Trophoblast cell (in vitro differentiated cells and primary cell): Measurements from ENCODE around the gene HSPA2.

Source experiments
- DNase-seq, 2 donors: peaks; one replicate each; pipeline ENCODE4 v3.0.0-alpha.2; 2016
- H2AFZ ChIP-seq: 2 replicates; pipeline ENCODE4 v1.6.1; 2013; ENCODE audit warnings: low read length, moderate library complexity, mild to moderate bottlenecking; ENCODE audit not compliant: insufficient read depth, poor library complexity
- H2AK5ac ChIP-seq: 2 replicates; pipeline ENCODE4 v1.6.1; 2013; ENCODE audit warnings: mild to moderate bottlenecking, low read length
- H2BK120ac ChIP-seq: 2 replicates; pipeline ENCODE4 v1.6.1; 2013; ENCODE audit warnings: low read length, mild to moderate bottlenecking, moderate library complexity; ENCODE audit not compliant: insufficient read depth, poor library complexity
- H2BK12ac ChIP-seq: 2 replicates; pipeline ENCODE4 v1.6.1; 2013; ENCODE audit warnings: mild to moderate bottlenecking, low read length, moderate library complexity
- H2BK5ac ChIP-seq: 2 replicates; pipeline ENCODE4 v1.6.1; 2013; ENCODE audit warnings: low read length, low read depth, moderate library complexity, mild to moderate bottlenecking; ENCODE audit not compliant: poor library complexity
- H3K14ac ChIP-seq: 2 replicates; pipeline ENCODE4 v1.6.1; 2013; ENCODE audit warnings: mild to moderate bottlenecking, low read length
- H3K18ac ChIP-seq: 2 replicates; pipeline ENCODE4 v1.6.1; 2013; ENCODE audit warnings: mild to moderate bottlenecking, low read length
- H3K23ac ChIP-seq: 2 replicates; pipeline ENCODE4 v1.6.1; 2013; ENCODE audit warnings: low read length
- H3K27ac ChIP-seq: 2 replicates; pipeline ENCODE4 v1.5.1; 2013; ENCODE audit warnings: low read depth, mild to moderate bottlenecking, inconsistent platforms, low read length, moderate library complexity
- H3K27me3 ChIP-seq: 2 replicates; pipeline ENCODE4 v1.6.1; 2013; ENCODE audit warnings: inconsistent platforms, mild to moderate bottlenecking, low read length, moderate library complexity; ENCODE audit not compliant: insufficient read depth
- H3K36me3 ChIP-seq, 2 experiments: 1 replicate in 1 of 2; 2 replicates in 1 of 2; pipeline ENCODE4 v1.6.1; 2013; ENCODE audit warnings: low read length in 2 of 2, mild to moderate bottlenecking in 2 of 2, moderate library complexity in 1 of 2; ENCODE audit not compliant: insufficient read depth in 2 of 2, control insufficient read depth in 1 of 2
- H3K4ac ChIP-seq: 2 replicates; pipeline ENCODE4 v1.6.1; 2013; ENCODE audit warnings: low read depth, mild to moderate bottlenecking, low read length, moderate library complexity
- H3K4me1 ChIP-seq, 2 experiments: 1 replicate in 1 of 2; 2 replicates in 1 of 2; pipeline ENCODE4 v1.6.1; 2013; ENCODE audit warnings: low read length in 2 of 2, mild to moderate bottlenecking in 2 of 2, moderate library complexity in 1 of 2; ENCODE audit not compliant: insufficient read depth in 2 of 2, control insufficient read depth in 1 of 2
- H3K4me2 ChIP-seq: 2 replicates; pipeline ENCODE4 v1.6.1; 2013; ENCODE audit warnings: inconsistent platforms, mild to moderate bottlenecking, low read length, moderate library complexity
- H3K4me3 ChIP-seq: 2 replicates; pipeline ENCODE4 v1.5.1; 2013; ENCODE audit warnings: mild to moderate bottlenecking, low read depth, low read length, inconsistent platforms
- H3K79me1 ChIP-seq: one replicate; pipeline ENCODE4 v1.6.1; 2013; ENCODE audit warnings: low read length
- H3K79me2 ChIP-seq: 2 replicates; pipeline ENCODE4 v1.6.1; 2013; ENCODE audit warnings: low read length, mild to moderate bottlenecking; ENCODE audit not compliant: control insufficient read depth, insufficient read depth, poor library complexity
- H3K9ac ChIP-seq: 2 replicates; pipeline ENCODE4 v1.6.1; 2013; ENCODE audit warnings: mild to moderate bottlenecking, low read length
- H3K9me3 ChIP-seq: 2 replicates; pipeline ENCODE4 v1.6.1; 2013; ENCODE audit warnings: low read depth, mild to moderate bottlenecking, control low read depth, inconsistent platforms, low read length; ENCODE audit not compliant: insufficient read depth
- H4K12ac ChIP-seq: 2 replicates; pipeline ENCODE4 v1.6.1; 2013; ENCODE audit warnings: low read depth, mild to moderate bottlenecking, low read length, moderate library complexity
- H4K8ac ChIP-seq: 2 replicates; pipeline ENCODE4 v1.6.1; 2013; ENCODE audit warnings: low read depth, mild to moderate bottlenecking, low read length, moderate library complexity
- H4K91ac ChIP-seq: one replicate; pipeline ENCODE4 v1.6.1; 2013; ENCODE audit warnings: low read depth, mild to moderate bottlenecking, low read length, moderate library complexity
- WGBS: extraction: QIAGEN DNeasy Blood & Tissue Kit; methylation state at CpG from one replicate; pipeline ENCODE4 v1.1.7; 2013; ENCODE audit warnings: missing lambda C conversion rate; ENCODE audit not compliant: insufficient read length, insufficient coverage; ENCODE audit errors: extremely low coverage; 5-methylcytosine and 5-hydroxymethylcytosine counted together

Gene HSPA2

GRCh38 chr14:64580467-64580866 is 39.9 kb downstream of the HSPA2 start:
- Histone ChIP-seq H3K23ac (no peak overlapping the region), H2AK5ac (no peak overlapping the region), H3K27me3 (no peaks in the 10 kb centered on the region), H4K91ac (no peak overlapping the region), H4K12ac (no peak overlapping the region), H3K27ac (no peak overlapping the region), H2BK5ac (no peak overlapping the region), H3K14ac (no peak overlapping the region), H2BK12ac (peak overlapping the region; percentile 11), H2BK120ac (no peak overlapping the region), H3K36me3 (no peaks in the 10 kb centered on the region), H3K4me1 (peaks cover 2 to 13% of the 10 kb centered on the region in 2 experiments), H3K4me2 (no peak overlapping the region), H3K9me3 (no peaks in the 10 kb centered on the region), H2AFZ (no peak overlapping the region), H3K79me2 (no peaks in the 10 kb centered on the region), H3K18ac (no peak overlapping the region), H3K79me1 (peaks cover 1% of the 10 kb centered on the region), H3K9ac (no peak overlapping the region), H3K4ac (no peak overlapping the region), H3K4me3 (no peak overlapping the region), H4K8ac (no peak overlapping the region)
- no peak for DNase-seq
- WGBS, result no CpG with 5 or more reads among the region's 7 CpGs

DNA sequence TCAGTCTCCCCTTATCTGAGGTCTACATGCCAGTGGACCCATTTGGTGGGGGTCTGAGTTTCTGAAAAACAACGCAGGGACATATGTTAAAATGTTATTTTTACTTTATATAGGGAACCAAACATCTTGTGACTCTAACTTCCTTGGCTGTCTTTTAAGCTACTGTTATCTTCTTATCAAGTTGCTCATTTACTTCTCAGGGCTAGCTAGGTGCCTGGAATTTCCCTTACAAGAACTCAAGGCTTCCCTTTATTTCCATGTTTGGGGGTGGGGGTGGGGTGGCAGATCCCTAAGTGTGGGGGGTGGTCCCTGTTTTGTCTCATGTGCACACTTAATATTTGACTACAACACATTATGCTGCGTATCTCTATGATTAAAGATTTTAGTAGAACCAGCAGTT is 40.8 kb downstream of the HSPA2 start:
- Histone ChIP-seq H3K9ac (no peak overlapping the region), H4K8ac (no peak overlapping the region), H3K4me3 (no peak overlapping the region), H2AFZ (no peak overlapping the region), H3K79me1 (peaks cover 1% of the 10 kb centered on the region), H3K36me3 (no peaks in the 10 kb centered on the region), H2BK120ac (no peak overlapping the region), H3K14ac (no peak overlapping the region), H2AK5ac (no peak overlapping the region), H3K79me2 (no peaks in the 10 kb centered on the region), H3K18ac (no peak overlapping the region), H3K23ac (no peak overlapping the region), H3K27me3 (no peaks in the 10 kb centered on the region), H4K12ac (no peak overlapping the region), H3K4ac (no peak overlapping the region), H3K9me3 (no peaks in the 10 kb centered on the region), H4K91ac (no peak overlapping the region), H3K27ac (peak overlapping the region; percentile 27), H2BK12ac (peak overlapping the region; percentile 81), H2BK5ac (peak overlapping the region; percentile 59), H3K4me2 (no peak overlapping the region), H3K4me1 (peaks cover 2 to 13% of the 10 kb centered on the region in 2 experiments)
- DNase-seq, result no peak
- no CpG with 5 or more reads among the region's 2 CpGs for WGBS

DNA sequence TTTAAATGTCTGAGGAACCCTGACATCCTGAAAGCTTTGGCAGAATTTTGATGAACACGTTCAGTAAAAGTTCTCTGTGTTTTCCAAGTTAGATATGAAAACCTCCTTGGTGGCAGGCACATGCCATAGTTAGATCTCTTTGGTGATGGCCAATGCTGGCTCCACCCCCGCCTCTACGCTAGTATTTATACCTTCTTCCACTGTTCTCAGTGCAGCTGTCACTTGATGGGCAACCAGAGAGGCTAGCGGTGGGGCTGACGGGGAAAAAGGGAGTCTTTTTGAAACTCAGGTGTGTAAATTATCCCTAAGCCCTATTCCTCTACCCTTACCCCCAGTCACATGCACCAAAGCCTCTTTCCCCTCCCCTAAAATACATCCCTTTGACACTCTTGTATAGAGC is 41.3 kb downstream of the HSPA2 start:
- H4K8ac ChIP-seq, result no peak overlapping the region
- H2AK5ac ChIP-seq, result no peak overlapping the region
- no peak overlapping the region for H3K4me2 ChIP-seq
- DNase-seq, result no peak
- peak overlapping the region; percentile 19 for H2BK120ac ChIP-seq
- H4K12ac ChIP-seq, result no peak overlapping the region
- no peak overlapping the region for H3K9ac ChIP-seq
- no CpG with 5 or more reads among the region's 5 CpGs for WGBS
- H3K36me3 ChIP-seq, result no peaks in the 10 kb centered on the region
- no peaks in the 10 kb centered on the region for H3K79me2 ChIP-seq
- H3K27ac ChIP-seq, result no peak overlapping the region
- no peak overlapping the region for H3K23ac ChIP-seq
- H3K4me1 ChIP-seq, result peaks cover 2 to 13% of the 10 kb centered on the region in 2 experiments
- H3K9me3 ChIP-seq, result no peaks in the 10 kb centered on the region
- no peak overlapping the region for H3K4ac ChIP-seq
- H3K14ac ChIP-seq, result no peak overlapping the region
- no peak overlapping the region for H3K18ac ChIP-seq
- peak overlapping the region; percentile 36 for H4K91ac ChIP-seq
- H3K27me3 ChIP-seq, result no peaks in the 10 kb centered on the region
- peaks cover 1% of the 10 kb centered on the region for H3K79me1 ChIP-seq
- no peak overlapping the region for H3K4me3 ChIP-seq
- no peak overlapping the region for H2BK12ac ChIP-seq
- no peak overlapping the region for H2BK5ac ChIP-seq
- H2AFZ ChIP-seq, result no peak overlapping the region

DNA sequence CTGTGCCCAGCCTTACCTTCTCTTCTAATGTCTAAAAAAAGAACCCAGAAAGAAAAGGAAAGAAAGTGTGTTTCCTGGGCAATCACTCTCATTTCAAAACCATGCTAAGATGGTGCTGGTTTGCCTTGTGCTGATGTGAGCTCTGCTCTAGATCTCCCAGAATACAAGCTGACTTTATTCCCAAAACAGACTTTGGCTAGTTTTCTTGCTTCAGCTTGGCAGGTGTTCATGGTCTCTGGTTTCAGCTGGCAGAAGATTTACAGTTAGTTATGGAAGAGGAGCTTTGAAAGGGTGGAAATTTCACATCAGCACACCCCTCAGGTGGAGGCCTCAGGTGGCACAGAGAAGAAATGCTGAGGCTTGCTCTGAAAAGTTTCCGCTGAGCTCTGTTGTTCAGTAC is 43.6 kb downstream of the HSPA2 start:
- Histone ChIP-seq H3K23ac (no peak overlapping the region), H3K79me2 (no peaks in the 10 kb centered on the region), H3K9ac (no peak overlapping the region), H3K27ac (no peak overlapping the region), H3K4me3 (no peak overlapping the region), H3K14ac (no peak overlapping the region), H3K4me1 (peaks cover 2 to 11% of the 10 kb centered on the region in 2 experiments), H2BK12ac (no peak overlapping the region), H2BK120ac (no peak overlapping the region), H2BK5ac (no peak overlapping the region), H3K4ac (no peak overlapping the region), H4K8ac (no peak overlapping the region), H3K4me2 (no peak overlapping the region), H3K18ac (no peak overlapping the region), H3K27me3 (no peaks in the 10 kb centered on the region), H2AK5ac (no peak overlapping the region), H3K79me1 (peaks cover 1% of the 10 kb centered on the region), H3K36me3 (no peaks in the 10 kb centered on the region), H2AFZ (no peak overlapping the region), H4K12ac (no peak overlapping the region), H3K9me3 (peaks cover 2% of the 10 kb centered on the region), H4K91ac (no peak overlapping the region)
- WGBS, result no CpG with 5 or more reads among the region's 1 CpG
- DNase-seq, result no peak
